Epithelial cell of proximal tubule (primary cell): ENCODE results near the gene ANKS4B. TPM values are rescaled to one million over a fixed set of nuclear protein-coding genes. Genes with fewer than 3 reads are reported as not detected.
A peak's percentile ranks its signal among the peaks of the same experiment; 100 is the strongest.

Experiments used
- DNase-seq: peaks from one replicate; pipeline ENCODE4 v3.0.0-alpha.2; 2011; ENCODE audit warnings: low read depth
- H3K4me3 ChIP-seq: 2 replicates; pipeline ENCODE4 v1.5.1; 2011; ENCODE audit warnings: low read depth, mild to moderate bottlenecking, low read length
- CTCF ChIP-seq: conservative IDR thresholded peaks from 2 replicates; pipeline ENCODE4 v1.5.1; 2012; ENCODE audit warnings: low read depth, mild to moderate bottlenecking, low read length
- total RNA-seq: library from RNA; depleted of rRNA; stranded (reverse); fragments of >200 nt; gene quantifications from 2 replicates; pipeline ENCODE4 v1.2.3, GENCODE V29; 2015

The ANKS4B gene
- total RNA-seq, 1 donor from 2014 or later = not detected

GRCh38 chr16:21277045-21277926 is 43.8 kb downstream of the ANKS4B start:
- TF ChIP-seq CTCF = no peak
- no peak for DNase-seq
- peak overlapping the region; percentile 93 for H3K4me3 ChIP-seq

GRCh38 chr16:21277927-21278706 is 44.6 kb downstream of the ANKS4B start, which contains the start of gene CRYM:
TSS of gene CRYM (minus strand) at chr16:21278290. CDS start at chr16:21278251, 39 bp downstream.
- H3K4me3 ChIP-seq = peak within 1 kb of the TSS; percentile 93
- DNase-seq = no peak
- TF ChIP-seq CTCF = peak; percentile 81

- no peak for TF ChIP-seq CTCF
- no peak for DNase-seq
- H3K4me3 ChIP-seq = no peak overlapping the region
Observed at GRCh38 chr16:21279501-21279900, 46.0 kb downstream of the ANKS4B start.

- TF ChIP-seq CTCF = no peak
- H3K4me3 ChIP-seq = no peak overlapping the region
- no peak for DNase-seq
Observed at GRCh38 chr16:21281698-21282389, 48.3 kb downstream of the ANKS4B start.

- peak overlapping the region; percentile 60 for H3K4me3 ChIP-seq
- no peak for DNase-seq
- peak; percentile 52 for TF ChIP-seq CTCF
Observed at GRCh38 chr16:21283521-21284289, 50.2 kb downstream of the ANKS4B start.

- TF ChIP-seq CTCF = no peak
- DNase-seq = no peak
- H3K4me3 ChIP-seq = peak overlapping the region; percentile 60
Observed at GRCh38 chr16:21284414-21284813, 50.9 kb downstream of the ANKS4B start.
